ENCODE results near the gene TNRC18. TPM values are rescaled to one million over a fixed set of nuclear protein-coding genes. Genes with fewer than 3 reads are reported as not detected.
"Not testable (repeated sequence)": the region's sequence is repeated elsewhere in the genome, so short reads cannot be mapped to it uniquely, and the experiment has no call there.

Gene TNRC18
- total and polyA plus RNA-seq, 7 donors = 5.9 to 27.9 (median 18.5) TPM

- H3K4me3 ChIP-seq = no peak overlapping the region
- 78 to 84% (median 82%) methylated on average over 4 of the region's 4 CpGs for WGBS, 3 donors
- intact Hi-C loops (cut with DNase I) = no loop called here
- H3K36me3 ChIP-seq (ENCODE audit: insufficient read depth in 1 of 2, low read depth in 1 of 2) = no peaks in the 10 kb centered on the region
- no peak for ATAC-seq
- no peaks in the 10 kb centered on the region for H3K4me1 ChIP-seq
- H3K27me3 ChIP-seq (ENCODE audit: insufficient read depth in 3 of 3, low read length in 2 of 3) = peaks cover 0 to 10% (median 9%) of the 10 kb centered on the region in 3 donors
- TF ChIP-seq CTCF (IDR thresholded peaks at IDR 0.05) = no peak
- H3K9me3 ChIP-seq = no peaks in the 10 kb centered on the region
- DNase-seq = no peak
- no peak overlapping the region for H3K27ac ChIP-seq
Measured at GRCh38 chr7:5279734-5280133, 143.9 kb downstream of the TNRC18 start.

- WGBS, 3 donors = 63 to 69% (median 68%) methylated on average over 7 of the region's 7 CpGs
- Histone ChIP-seq H3K27ac (no peak overlapping the region), H3K36me3 (ENCODE audit: insufficient read depth in 1 of 2, low read depth in 1 of 2) (no peaks in the 10 kb centered on the region), H3K4me1 (no peaks in the 10 kb centered on the region), H3K4me3 (no peak overlapping the region), H3K9me3 (no peaks in the 10 kb centered on the region), H3K27me3 (ENCODE audit: insufficient read depth in 3 of 3, low read length in 2 of 3) (peaks cover 0 to 16% (median 5%) of the 10 kb centered on the region in 3 donors)
- DNase-seq (no peak), ATAC-seq (no peak)
- intact Hi-C loops (cut with DNase I) = no loop called here
- no peak for TF ChIP-seq CTCF (IDR thresholded peaks at IDR 0.05)
Measured at GRCh38 chr7:5278766-5279165, 144.9 kb downstream of the TNRC18 start.

- ATAC-seq = no peak
- no peak for TF ChIP-seq CTCF (IDR thresholded peaks at IDR 0.05)
- Histone ChIP-seq H3K27me3 (ENCODE audit: insufficient read depth in 3 of 3, low read length in 2 of 3) (peaks cover 0 to 11% (median 5%) of the 10 kb centered on the region in 3 donors), H3K36me3 (ENCODE audit: insufficient read depth in 1 of 2, low read depth in 1 of 2) (no peaks in the 10 kb centered on the region), H3K27ac (no peak overlapping the region), H3K4me1 (no peaks in the 10 kb centered on the region), H3K4me3 (no peak overlapping the region), H3K9me3 (no peaks in the 10 kb centered on the region)
- DNase-seq = no peak
- intact Hi-C loops (cut with DNase I) = no loop called here
- 47 to 49% (median 47%) methylated on average over 14 to 15 of the region's 15 CpGs for WGBS, 3 donors
Measured at GRCh38 chr7:5276611-5277010, 147.0 kb downstream of the TNRC18 start.

GRCh38 chr7:5276123-5276522, 147.5 kb downstream of the TNRC18 start:
- H3K27ac ChIP-seq; H3K4me3 ChIP-seq; H3K36me3 ChIP-seq (ENCODE audit: insufficient read depth in 1 of 2, low read depth in 1 of 2); intact Hi-C loops (cut with DNase I); H3K4me1 ChIP-seq; DNase-seq; ATAC-seq; H3K9me3 ChIP-seq: not testable (repeated sequence)
- WGBS, 3 donors = 69 to 86% (median 76%) methylated on average over 14 of the region's 14 CpGs
- peaks cover 0 to 11% (median 5%) of the 10 kb centered on the region in 3 donors for H3K27me3 ChIP-seq (ENCODE audit: insufficient read depth in 3 of 3, low read length in 2 of 3)

GRCh38 chr7:5275510-5275909, 148.1 kb downstream of the TNRC18 start:
- intact Hi-C loops (cut with DNase I); H3K4me1 ChIP-seq; H3K4me3 ChIP-seq; H3K9me3 ChIP-seq; H3K36me3 ChIP-seq (ENCODE audit: insufficient read depth in 1 of 2, low read depth in 1 of 2); H3K27ac ChIP-seq: not testable (repeated sequence)
- peak in 3 of 4 donors; percentile 50 to 62 (median 55) for ATAC-seq
- 12 to 35% (median 33%) methylated on average over 10 of the region's 10 CpGs for WGBS, 3 donors
- DNase-seq = peak; percentile 40 to 64
- H3K27me3 ChIP-seq (ENCODE audit: insufficient read depth in 3 of 3, low read length in 2 of 3) = peaks cover 0 to 11% (median 5%) of the 10 kb centered on the region in 3 donors

- WGBS, 3 donors = 17 to 40% (median 23%) methylated on average over 10 to 11 of the region's 11 CpGs
- H3K36me3 ChIP-seq (ENCODE audit: insufficient read depth in 1 of 2, low read depth in 1 of 2); H3K9me3 ChIP-seq; H3K4me1 ChIP-seq; H3K27ac ChIP-seq; intact Hi-C loops (cut with DNase I); H3K4me3 ChIP-seq: not testable (repeated sequence)
- peaks cover 0 to 11% (median 5%) of the 10 kb centered on the region in 3 donors for H3K27me3 ChIP-seq (ENCODE audit: insufficient read depth in 3 of 3, low read length in 2 of 3)
- peak in 3 of 4 donors; percentile 50 to 76 (median 70) for ATAC-seq
- DNase-seq = peak; percentile 29 to 66
Measured at GRCh38 chr7:5274985-5275431, 148.6 kb downstream of the TNRC18 start.

Data from psoas muscle (tissue), 8 donors.